Ishikawa (cell line): ENCODE data around the gene CSDE1.

Experiments
- EGR1 ChIP-seq: IDR thresholded peaks from 2 replicates; pipeline ENCODE4 v1.6.1; 2012
- TCF12 ChIP-seq: IDR thresholded peaks from 2 replicates; pipeline ENCODE4 v1.6.1; 2012; ENCODE audit warnings: low read depth

DNA sequence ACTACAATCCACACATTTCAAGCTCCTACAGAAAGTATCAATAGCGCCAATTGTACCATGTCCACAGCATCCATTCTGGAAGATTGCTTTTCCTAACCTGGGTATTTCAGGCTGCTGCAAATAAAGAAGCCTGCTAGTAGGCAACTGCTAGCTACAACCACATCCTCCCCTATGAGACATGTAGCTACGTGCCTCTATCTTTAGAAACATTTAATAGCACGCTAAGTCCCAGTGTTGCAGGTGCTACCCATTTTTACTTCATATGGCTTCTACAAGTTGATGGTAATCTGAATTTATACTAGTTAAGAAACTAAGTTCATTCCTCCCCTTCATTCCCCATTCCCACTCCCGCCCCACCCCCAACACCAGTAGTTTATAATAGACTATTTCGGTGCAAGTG lies 55.0 kb downstream of the CSDE1 start:
- TF ChIP-seq TCF12 (no peak), EGR1 (no peak)
